Measurements from ENCODE around the gene VEZF1. TPM values are rescaled to one million over a fixed set of nuclear protein-coding genes. Genes with fewer than 3 reads are reported as not detected.
A peak's percentile ranks its signal among the peaks of the same experiment; 100 is the strongest.

The VEZF1 gene
- total RNA-seq, 2 donors from 2014 or later, result 50.3 to 59.3 TPM

GRCh38 chr17:57994436-57994835 lies 6.4 kb upstream of the VEZF1 start:
- peaks cover 14% of the 10 kb centered on the region for H3K4me1 ChIP-seq (ENCODE audit: control insufficient read depth, insufficient read depth, low read length)
- no peak for TF ChIP-seq CTCF (conservative IDR thresholded peaks at IDR 0.05)
- H3K9me3 ChIP-seq (ENCODE audit: control insufficient read depth, low read length), result no peaks in the 10 kb centered on the region
- WGBS, 2 experiments (ENCODE audit: insufficient coverage in 1 of 2, insufficient read length in 1 of 2), result 69 to 74% methylated on average over 2 of the region's 2 CpGs
- no peak overlapping the region for H3K9ac ChIP-seq (ENCODE audit: extremely low read depth, low read length, poor library complexity, severe bottlenecking)
- DNase-seq, result no peak
- Mint-ChIP-seq H3K4me1 (peaks cover 52% of the 10 kb centered on the region), H3K27me3 (ENCODE audit: insufficient read depth) (no peaks in the 10 kb centered on the region), H3K36me3 (ENCODE audit: low read depth) (peaks cover 23% of the 10 kb centered on the region), H3K9me3 (no peaks in the 10 kb centered on the region), H3K27ac (no peak overlapping the region), H3K4me3 (no peak overlapping the region)
- peaks cover 31% of the 10 kb centered on the region for H3K36me3 ChIP-seq (ENCODE audit: control insufficient read depth, insufficient read depth, low read length)
- H3K27me3 ChIP-seq (ENCODE audit: control insufficient read depth, insufficient read depth, low read length, poor library complexity, severe bottlenecking), result no peaks in the 10 kb centered on the region
- H3K27ac ChIP-seq (ENCODE audit: low read depth, low read length), result peak overlapping the region; percentile 71
- H3K4me3 ChIP-seq (ENCODE audit: low read length), result no peak overlapping the region

- H3K27ac ChIP-seq (ENCODE audit: low read depth, low read length), result peak overlapping the region; percentile 71
- peaks cover 15% of the 10 kb centered on the region for H3K4me1 ChIP-seq (ENCODE audit: control insufficient read depth, insufficient read depth, low read length)
- peaks cover 54% of the 10 kb centered on the region for H3K4me1 Mint-ChIP-seq
- no peaks in the 10 kb centered on the region for H3K9me3 ChIP-seq (ENCODE audit: control insufficient read depth, low read length)
- H3K4me3 Mint-ChIP-seq, result no peak overlapping the region
- H3K36me3 Mint-ChIP-seq (ENCODE audit: low read depth), result peaks cover 18% of the 10 kb centered on the region
- no peaks in the 10 kb centered on the region for H3K9me3 Mint-ChIP-seq
- 60 to 80% methylated on average over 1 to 3 of the region's 3 CpGs for WGBS, 2 experiments (ENCODE audit: insufficient coverage in 1 of 2, insufficient read length in 1 of 2)
- H3K27ac Mint-ChIP-seq, result no peak overlapping the region
- H3K27me3 Mint-ChIP-seq (ENCODE audit: insufficient read depth), result no peaks in the 10 kb centered on the region
- H3K36me3 ChIP-seq (ENCODE audit: control insufficient read depth, insufficient read depth, low read length), result peaks cover 24% of the 10 kb centered on the region
- H3K27me3 ChIP-seq (ENCODE audit: control insufficient read depth, insufficient read depth, low read length, poor library complexity, severe bottlenecking), result no peaks in the 10 kb centered on the region
- no peak overlapping the region for H3K4me3 ChIP-seq (ENCODE audit: low read length)
- TF ChIP-seq CTCF (conservative IDR thresholded peaks at IDR 0.05), result no peak
- no peak overlapping the region for H3K9ac ChIP-seq (ENCODE audit: extremely low read depth, low read length, poor library complexity, severe bottlenecking)
- DNase-seq, result no peak
Measured at GRCh38 chr17:57993471-57994365, 5.7 kb upstream of the VEZF1 start.

- H3K4me3 Mint-ChIP-seq, result no peak overlapping the region
- Histone ChIP-seq H3K4me1 (ENCODE audit: control insufficient read depth, insufficient read depth, low read length) (peaks cover 14% of the 10 kb centered on the region), H3K27ac (ENCODE audit: low read depth, low read length) (no peak overlapping the region), H3K27me3 (ENCODE audit: control insufficient read depth, insufficient read depth, low read length, poor library complexity, severe bottlenecking) (no peaks in the 10 kb centered on the region), H3K9me3 (ENCODE audit: control insufficient read depth, low read length) (no peaks in the 10 kb centered on the region), H3K36me3 (ENCODE audit: control insufficient read depth, insufficient read depth, low read length) (peaks cover 2% of the 10 kb centered on the region), H3K4me3 (ENCODE audit: low read length) (no peak overlapping the region), H3K9ac (ENCODE audit: extremely low read depth, low read length, poor library complexity, severe bottlenecking) (no peak overlapping the region)
- no peaks in the 10 kb centered on the region for H3K9me3 Mint-ChIP-seq
- DNase-seq, result no peak
- H3K27me3 Mint-ChIP-seq (ENCODE audit: insufficient read depth), result no peaks in the 10 kb centered on the region
- H3K4me1 Mint-ChIP-seq, result peaks cover 57% of the 10 kb centered on the region
- peaks cover 1% of the 10 kb centered on the region for H3K36me3 Mint-ChIP-seq (ENCODE audit: low read depth)
- no peak overlapping the region for H3K27ac Mint-ChIP-seq
- TF ChIP-seq CTCF (conservative IDR thresholded peaks at IDR 0.05), result no peak
Measured at GRCh38 chr17:57991537-57991936, 3.5 kb upstream of the VEZF1 start.

Measured in endodermal cell (in vitro differentiated cells).